ENCODE measurements around the gene TANK. TPM values are rescaled to one million over a fixed set of nuclear protein-coding genes. Genes with fewer than 3 reads are reported as not detected.

The TANK gene
- polyA plus RNA-seq, 2 donors, result 24.1 to 25.0 TPM

GRCh38 chr2:161165811-161166210 is 5.6 kb downstream of the TANK start:
- H3K27me3 ChIP-seq (ENCODE audit: control insufficient read depth in 1 of 2, insufficient read depth in 2 of 2, low read length in 2 of 2), result no peaks in the 10 kb centered on the region
- no peaks in the 10 kb centered on the region for H3K36me3 ChIP-seq (ENCODE audit: control insufficient read depth in 2 of 2, insufficient read depth in 2 of 2, low read length in 1 of 2)
- 76 to 86% methylated on average over 1 of the region's 1 CpG for WGBS, 2 donors
- no peaks in the 10 kb centered on the region for H3K9me3 ChIP-seq (ENCODE audit: control insufficient read depth in 2 of 2, insufficient read depth in 1 of 2, low read depth in 1 of 2, low read length in 1 of 2)
- H3K27ac ChIP-seq (ENCODE audit: low read depth in 2 of 2, low read length in 1 of 2), result no peak overlapping the region
- no peak overlapping the region for H3K4me3 ChIP-seq (ENCODE audit: low read depth in 1 of 2, low read length in 2 of 2)
- no peaks in the 10 kb centered on the region for H3K4me1 ChIP-seq (ENCODE audit: control insufficient read depth in 2 of 2, insufficient read depth in 2 of 2, low read length in 1 of 2)

GRCh38 chr2:161166538-161167409 is 6.5 kb downstream of the TANK start:
- Histone ChIP-seq H3K27me3 (ENCODE audit: control insufficient read depth in 1 of 2, insufficient read depth in 2 of 2, low read length in 2 of 2) (no peaks in the 10 kb centered on the region), H3K4me1 (ENCODE audit: control insufficient read depth in 2 of 2, insufficient read depth in 2 of 2, low read length in 1 of 2) (no peaks in the 10 kb centered on the region), H3K36me3 (ENCODE audit: control insufficient read depth in 2 of 2, insufficient read depth in 2 of 2, low read length in 1 of 2) (no peaks in the 10 kb centered on the region), H3K9me3 (ENCODE audit: control insufficient read depth in 2 of 2, insufficient read depth in 1 of 2, low read depth in 1 of 2, low read length in 1 of 2) (no peaks in the 10 kb centered on the region), H3K4me3 (ENCODE audit: low read depth in 1 of 2, low read length in 2 of 2) (no peak overlapping the region), H3K27ac (ENCODE audit: low read depth in 2 of 2, low read length in 1 of 2) (no peak overlapping the region)
- WGBS, 2 donors, result 77 to 83% methylated on average over 6 of the region's 6 CpGs

GRCh38 chr2:161169335-161169734 is 9.1 kb downstream of the TANK start:
- no peaks in the 10 kb centered on the region for H3K27me3 ChIP-seq (ENCODE audit: control insufficient read depth in 1 of 2, insufficient read depth in 2 of 2, low read length in 2 of 2)
- H3K9me3 ChIP-seq (ENCODE audit: control insufficient read depth in 2 of 2, insufficient read depth in 1 of 2, low read depth in 1 of 2, low read length in 1 of 2), result no peaks in the 10 kb centered on the region

GRCh38 chr2:161170377-161170776 is 10.1 kb downstream of the TANK start:
- no peak overlapping the region for H3K4me3 ChIP-seq (ENCODE audit: low read depth in 1 of 2, low read length in 2 of 2)
- no peak overlapping the region for H3K27ac ChIP-seq (ENCODE audit: low read depth in 2 of 2, low read length in 1 of 2)
- no peaks in the 10 kb centered on the region for H3K36me3 ChIP-seq (ENCODE audit: control insufficient read depth in 2 of 2, insufficient read depth in 2 of 2, low read length in 1 of 2)
- H3K4me1 ChIP-seq (ENCODE audit: control insufficient read depth in 2 of 2, insufficient read depth in 2 of 2, low read length in 1 of 2), result no peaks in the 10 kb centered on the region
- H3K9me3 ChIP-seq (ENCODE audit: control insufficient read depth in 2 of 2, insufficient read depth in 1 of 2, low read depth in 1 of 2, low read length in 1 of 2), result no peaks in the 10 kb centered on the region
- no peaks in the 10 kb centered on the region for H3K27me3 ChIP-seq (ENCODE audit: control insufficient read depth in 1 of 2, insufficient read depth in 2 of 2, low read length in 2 of 2)
- 80 to 81% methylated on average over 6 of the region's 6 CpGs for WGBS, 2 donors

More at GRCh38 chr2:161169335-161169734, 9.1 kb downstream of the TANK start:
- Histone ChIP-seq H3K36me3 (ENCODE audit: control insufficient read depth in 2 of 2, insufficient read depth in 2 of 2, low read length in 1 of 2) (no peaks in the 10 kb centered on the region), H3K4me1 (ENCODE audit: control insufficient read depth in 2 of 2, insufficient read depth in 2 of 2, low read length in 1 of 2) (no peaks in the 10 kb centered on the region), H3K27ac (ENCODE audit: low read depth in 2 of 2, low read length in 1 of 2) (no peak overlapping the region), H3K4me3 (ENCODE audit: low read depth in 1 of 2, low read length in 2 of 2) (no peak overlapping the region)
- WGBS, 2 donors, result 85 to 87% methylated on average over 2 of the region's 2 CpGs

GRCh38 chr2:161170958-161171932 is 11.0 kb downstream of the TANK start:
- Histone ChIP-seq H3K9me3 (ENCODE audit: control insufficient read depth in 2 of 2, insufficient read depth in 1 of 2, low read depth in 1 of 2, low read length in 1 of 2) (no peaks in the 10 kb centered on the region), H3K4me3 (ENCODE audit: low read depth in 1 of 2, low read length in 2 of 2) (no peak overlapping the region), H3K4me1 (ENCODE audit: control insufficient read depth in 2 of 2, insufficient read depth in 2 of 2, low read length in 1 of 2) (no peaks in the 10 kb centered on the region), H3K27ac (ENCODE audit: low read depth in 2 of 2, low read length in 1 of 2) (no peak overlapping the region), H3K27me3 (ENCODE audit: control insufficient read depth in 1 of 2, insufficient read depth in 2 of 2, low read length in 2 of 2) (no peaks in the 10 kb centered on the region), H3K36me3 (ENCODE audit: control insufficient read depth in 2 of 2, insufficient read depth in 2 of 2, low read length in 1 of 2) (no peaks in the 10 kb centered on the region)
- WGBS, 2 donors, result 52 to 62% methylated on average over 4 of the region's 4 CpGs

GRCh38 chr2:161172901-161173540 is 12.8 kb downstream of the TANK start:
- Histone ChIP-seq H3K27ac (ENCODE audit: low read depth in 2 of 2, low read length in 1 of 2) (no peak overlapping the region), H3K4me1 (ENCODE audit: control insufficient read depth in 2 of 2, insufficient read depth in 2 of 2, low read length in 1 of 2) (no peaks in the 10 kb centered on the region), H3K4me3 (ENCODE audit: low read depth in 1 of 2, low read length in 2 of 2) (no peak overlapping the region), H3K9me3 (ENCODE audit: control insufficient read depth in 2 of 2, insufficient read depth in 1 of 2, low read depth in 1 of 2, low read length in 1 of 2) (no peaks in the 10 kb centered on the region), H3K27me3 (ENCODE audit: control insufficient read depth in 1 of 2, insufficient read depth in 2 of 2, low read length in 2 of 2) (no peaks in the 10 kb centered on the region), H3K36me3 (ENCODE audit: control insufficient read depth in 2 of 2, insufficient read depth in 2 of 2, low read length in 1 of 2) (no peaks in the 10 kb centered on the region)
- 86 to 92% methylated on average over 4 of the region's 4 CpGs for WGBS, 2 donors

GRCh38 chr2:161173541-161174194 is 13.4 kb downstream of the TANK start:
- H3K36me3 ChIP-seq (ENCODE audit: control insufficient read depth in 2 of 2, insufficient read depth in 2 of 2, low read length in 1 of 2), result no peaks in the 10 kb centered on the region
- no peaks in the 10 kb centered on the region for H3K9me3 ChIP-seq (ENCODE audit: control insufficient read depth in 2 of 2, insufficient read depth in 1 of 2, low read depth in 1 of 2, low read length in 1 of 2)
- H3K4me3 ChIP-seq (ENCODE audit: low read depth in 1 of 2, low read length in 2 of 2), result no peak overlapping the region
- H3K4me1 ChIP-seq (ENCODE audit: control insufficient read depth in 2 of 2, insufficient read depth in 2 of 2, low read length in 1 of 2), result no peaks in the 10 kb centered on the region
- no peaks in the 10 kb centered on the region for H3K27me3 ChIP-seq (ENCODE audit: control insufficient read depth in 1 of 2, insufficient read depth in 2 of 2, low read length in 2 of 2)
- H3K27ac ChIP-seq (ENCODE audit: low read depth in 2 of 2, low read length in 1 of 2), result no peak overlapping the region
- WGBS, 2 donors, result 97 to 100% methylated on average over 2 of the region's 2 CpGs

GRCh38 chr2:161177969-161178368 is 17.7 kb downstream of the TANK start:
- Histone ChIP-seq H3K27me3 (ENCODE audit: control insufficient read depth in 1 of 2, insufficient read depth in 2 of 2, low read length in 2 of 2) (no peaks in the 10 kb centered on the region), H3K4me1 (ENCODE audit: control insufficient read depth in 2 of 2, insufficient read depth in 2 of 2, low read length in 1 of 2) (no peaks in the 10 kb centered on the region), H3K4me3 (ENCODE audit: low read depth in 1 of 2, low read length in 2 of 2) (no peak overlapping the region), H3K27ac (ENCODE audit: low read depth in 2 of 2, low read length in 1 of 2) (no peak overlapping the region), H3K9me3 (ENCODE audit: control insufficient read depth in 2 of 2, insufficient read depth in 1 of 2, low read depth in 1 of 2, low read length in 1 of 2) (no peaks in the 10 kb centered on the region), H3K36me3 (ENCODE audit: control insufficient read depth in 2 of 2, insufficient read depth in 2 of 2, low read length in 1 of 2) (peaks cover 0 to 3% of the 10 kb centered on the region in 2 donors)
- WGBS, 2 donors, result 74 to 75% methylated on average over 1 of the region's 1 CpG

GRCh38 chr2:161178756-161179155 is 18.5 kb downstream of the TANK start:
- 77 to 85% methylated on average over 4 of the region's 4 CpGs for WGBS, 2 donors

More at GRCh38 chr2:161178756-161179155, 18.5 kb downstream of the TANK start:
- H3K4me1 ChIP-seq (ENCODE audit: control insufficient read depth in 2 of 2, insufficient read depth in 2 of 2, low read length in 1 of 2), result no peaks in the 10 kb centered on the region
- no peak overlapping the region for H3K27ac ChIP-seq (ENCODE audit: low read depth in 2 of 2, low read length in 1 of 2)
- peaks cover 0 to 3% of the 10 kb centered on the region in 2 donors for H3K36me3 ChIP-seq (ENCODE audit: control insufficient read depth in 2 of 2, insufficient read depth in 2 of 2, low read length in 1 of 2)
- no peaks in the 10 kb centered on the region for H3K9me3 ChIP-seq (ENCODE audit: control insufficient read depth in 2 of 2, insufficient read depth in 1 of 2, low read depth in 1 of 2, low read length in 1 of 2)
- H3K27me3 ChIP-seq (ENCODE audit: control insufficient read depth in 1 of 2, insufficient read depth in 2 of 2, low read length in 2 of 2), result no peaks in the 10 kb centered on the region
- no peak overlapping the region for H3K4me3 ChIP-seq (ENCODE audit: low read depth in 1 of 2, low read length in 2 of 2)
